ENCODE measurements around the gene CBLIF.

- TF ChIP-seq, protein P1, sequence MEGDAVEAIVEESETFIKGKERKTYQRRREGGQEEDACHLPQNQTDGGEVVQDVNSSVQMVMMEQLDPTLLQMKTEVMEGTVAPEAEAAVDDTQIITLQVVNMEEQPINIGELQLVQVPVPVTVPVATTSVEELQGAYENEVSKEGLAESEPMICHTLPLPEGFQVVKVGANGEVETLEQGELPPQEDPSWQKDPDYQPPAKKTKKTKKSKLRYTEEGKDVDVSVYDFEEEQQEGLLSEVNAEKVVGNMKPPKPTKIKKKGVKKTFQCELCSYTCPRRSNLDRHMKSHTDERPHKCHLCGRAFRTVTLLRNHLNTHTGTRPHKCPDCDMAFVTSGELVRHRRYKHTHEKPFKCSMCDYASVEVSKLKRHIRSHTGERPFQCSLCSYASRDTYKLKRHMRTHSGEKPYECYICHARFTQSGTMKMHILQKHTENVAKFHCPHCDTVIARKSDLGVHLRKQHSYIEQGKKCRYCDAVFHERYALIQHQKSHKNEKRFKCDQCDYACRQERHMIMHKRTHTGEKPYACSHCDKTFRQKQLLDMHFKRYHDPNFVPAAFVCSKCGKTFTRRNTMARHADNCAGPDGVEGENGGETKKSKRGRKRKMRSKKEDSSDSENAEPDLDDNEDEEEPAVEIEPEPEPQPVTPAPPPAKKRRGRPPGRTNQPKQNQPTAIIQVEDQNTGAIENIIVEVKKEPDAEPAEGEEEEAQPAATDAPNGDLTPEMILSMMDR (IDR thresholded peaks at IDR 0.05; ENCODE audit: insufficient read depth, low read length, poor library complexity, severe bottlenecking) = no peak
- no peak for TF ChIP-seq EZH2phosphoT487 (conservative IDR thresholded peaks at IDR 0.05; ENCODE audit: low read length)
Observed at GRCh38 chr11:59791639-59792038, 53.7 kb downstream of the CBLIF start.
